GM10847 (cell line): ENCODE measurements around the gene STK25.

Experiments used
- POLR2A ChIP-seq: IDR thresholded peaks from 2 replicates; pipeline ENCODE4 v1.6.1; 2011; ENCODE audit not compliant: insufficient read length; ENCODE audit errors: extremely low read depth

STK25 gene

DNA sequence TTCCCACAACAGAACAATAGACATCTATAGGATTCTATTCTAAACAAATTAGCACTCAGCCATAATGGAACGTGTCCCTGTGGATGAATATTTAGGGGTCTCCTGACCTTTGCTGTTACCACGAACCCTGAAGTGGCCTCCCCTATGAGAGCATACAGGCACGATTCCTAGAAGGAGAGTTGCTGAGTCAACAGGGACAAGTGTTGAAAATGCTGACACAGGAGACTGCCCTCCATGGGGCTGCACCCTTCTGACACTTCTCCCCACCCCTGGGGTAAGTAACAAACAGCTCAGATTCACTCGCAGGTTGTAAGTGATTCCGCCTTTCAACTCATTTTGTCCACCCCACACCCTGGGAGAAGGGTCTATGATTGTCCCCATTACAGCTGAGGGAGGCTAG is 14.1 kb upstream of the STK25 start:
- no peak for TF ChIP-seq POLR2A

DNA sequence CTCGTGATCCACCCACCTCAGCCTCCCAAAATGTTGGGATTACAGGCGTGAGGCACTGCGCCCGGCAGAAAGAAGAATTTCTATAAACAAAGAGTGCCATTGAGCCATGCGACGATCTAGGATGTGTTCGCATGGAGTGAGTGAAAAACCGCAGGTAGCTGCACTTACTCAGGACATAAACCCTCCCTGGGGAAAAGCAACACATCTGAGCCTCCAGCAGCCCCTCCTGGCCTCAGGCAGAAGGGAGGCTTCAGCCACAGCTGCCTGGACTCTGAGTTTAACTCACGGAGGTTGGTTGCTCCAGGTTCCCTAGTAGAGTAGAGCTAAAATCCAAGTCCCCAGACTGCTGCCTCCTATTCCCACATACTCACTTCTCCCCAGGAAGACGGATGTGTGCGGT is 11.3 kb upstream of the STK25 start:
- no peak for TF ChIP-seq POLR2A

DNA sequence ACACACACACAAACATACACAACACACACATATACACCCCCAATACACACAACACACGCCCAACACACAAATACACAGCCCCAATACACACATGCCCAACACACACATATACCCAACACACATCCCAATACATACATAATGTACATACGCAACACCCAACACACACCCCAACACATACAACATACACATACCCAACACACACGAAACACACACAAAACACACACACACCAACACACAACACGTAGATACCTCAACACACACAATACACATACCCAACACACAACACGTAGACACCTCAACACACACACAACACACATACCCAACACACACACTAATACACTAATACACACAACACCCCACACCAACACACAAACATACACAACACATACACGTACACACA is 8.9 kb upstream of the STK25 start:
- TF ChIP-seq POLR2A: no peak

DNA sequence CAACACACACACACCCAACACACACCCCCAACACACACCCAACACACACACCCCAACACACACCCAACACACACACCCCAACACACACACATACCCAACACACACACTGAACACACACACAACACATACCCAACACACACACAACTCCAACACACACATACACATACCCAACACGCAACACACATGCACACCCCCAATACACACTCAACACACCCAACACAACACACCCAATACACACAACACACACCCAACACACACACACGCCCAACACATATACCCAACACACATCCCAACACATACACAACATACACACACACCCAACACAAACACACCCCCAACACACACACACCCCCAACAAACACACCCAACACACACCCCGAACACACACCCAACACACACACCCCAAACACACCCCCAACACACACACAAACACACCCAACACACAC is 8.2 kb upstream of the STK25 start:
- TF ChIP-seq POLR2A: no peak

DNA sequence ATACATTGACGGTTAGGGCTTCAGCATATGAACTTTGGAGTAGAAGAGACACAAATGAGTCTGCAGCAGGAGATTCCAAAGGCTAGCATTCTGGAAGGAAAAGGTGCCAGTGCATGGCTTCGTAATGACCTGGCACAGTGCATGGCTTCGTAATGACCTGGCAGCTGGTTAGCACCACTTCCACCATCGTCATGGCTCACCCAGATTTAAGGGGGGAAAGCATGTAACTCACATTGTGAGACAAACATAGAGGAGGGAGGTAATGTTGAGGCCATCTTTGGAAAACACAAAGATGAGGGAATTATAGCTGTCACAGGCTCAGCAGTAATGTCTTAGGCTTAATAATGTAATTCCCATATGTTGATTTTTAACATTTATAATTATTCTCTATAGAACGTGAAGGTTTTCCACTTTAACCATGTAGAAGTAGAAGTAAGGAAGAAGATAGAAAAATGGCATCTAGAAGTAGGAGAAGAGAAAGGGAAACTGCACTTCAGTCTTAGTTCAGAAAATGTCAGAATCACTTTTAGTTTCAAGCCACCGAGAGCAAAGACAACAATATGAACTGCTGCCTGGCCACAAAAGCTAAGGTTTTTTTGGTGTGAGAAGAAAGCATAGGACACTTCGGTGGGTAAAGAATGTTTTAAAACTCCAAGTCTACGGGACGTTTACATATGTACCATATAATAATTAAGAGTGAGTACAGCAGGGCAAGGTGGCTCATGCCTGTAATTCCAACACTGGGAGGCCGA is 6.8 kb upstream of the STK25 start:
- TF ChIP-seq POLR2A: no peak

DNA sequence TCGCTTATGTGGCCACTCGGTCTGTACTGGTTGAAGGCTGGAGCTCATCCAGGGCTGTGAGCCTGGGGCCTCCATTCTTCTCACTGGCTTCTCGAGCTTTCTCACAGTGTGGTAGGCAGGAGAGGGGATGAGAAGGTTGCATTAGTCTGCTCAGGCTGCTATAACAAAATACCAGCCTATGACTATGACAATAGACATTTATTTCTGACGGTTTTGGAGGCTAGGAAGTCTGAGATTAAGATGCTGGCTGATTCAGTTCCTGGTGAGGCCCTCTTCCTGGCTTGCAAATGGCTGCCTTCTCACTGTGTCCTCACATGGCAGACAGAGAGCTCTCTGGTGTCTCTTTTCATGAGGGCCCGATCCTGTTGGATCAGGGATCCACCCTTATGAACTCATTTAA is 6.2 kb upstream of the STK25 start:
- no peak for TF ChIP-seq POLR2A

DNA sequence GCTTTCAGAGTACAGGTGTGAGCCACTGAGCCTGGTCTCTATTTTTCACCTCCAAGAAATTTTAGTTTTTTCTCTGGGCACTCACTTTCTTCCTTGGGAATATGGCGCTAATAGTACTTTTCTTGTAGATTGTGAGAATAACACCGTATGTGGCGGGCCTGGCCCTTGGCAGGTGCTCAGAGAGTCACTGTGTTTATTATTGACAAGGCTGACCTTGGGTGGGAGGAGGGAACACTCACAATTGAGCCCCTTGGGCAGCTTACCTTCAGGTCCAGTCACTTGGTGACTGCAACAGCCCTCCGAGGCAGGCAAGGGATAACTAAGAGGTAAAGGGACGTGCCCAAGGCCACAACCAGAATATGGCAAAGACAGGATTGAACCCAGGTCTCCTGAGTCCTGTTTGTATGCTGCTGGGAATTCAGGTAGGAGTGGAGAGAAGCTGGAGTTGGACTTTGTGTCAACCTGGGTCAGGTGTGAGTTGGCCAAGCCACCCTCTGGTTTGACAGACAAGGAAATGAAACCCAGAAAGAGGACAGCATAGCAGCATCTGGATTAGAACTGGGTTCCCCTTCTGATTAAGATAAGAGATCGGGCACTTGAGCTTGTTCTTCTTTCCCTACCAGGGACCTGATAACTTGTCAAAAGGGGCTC is 2.8 kb upstream of the STK25 start:
- TF ChIP-seq POLR2A: no peak

DNA sequence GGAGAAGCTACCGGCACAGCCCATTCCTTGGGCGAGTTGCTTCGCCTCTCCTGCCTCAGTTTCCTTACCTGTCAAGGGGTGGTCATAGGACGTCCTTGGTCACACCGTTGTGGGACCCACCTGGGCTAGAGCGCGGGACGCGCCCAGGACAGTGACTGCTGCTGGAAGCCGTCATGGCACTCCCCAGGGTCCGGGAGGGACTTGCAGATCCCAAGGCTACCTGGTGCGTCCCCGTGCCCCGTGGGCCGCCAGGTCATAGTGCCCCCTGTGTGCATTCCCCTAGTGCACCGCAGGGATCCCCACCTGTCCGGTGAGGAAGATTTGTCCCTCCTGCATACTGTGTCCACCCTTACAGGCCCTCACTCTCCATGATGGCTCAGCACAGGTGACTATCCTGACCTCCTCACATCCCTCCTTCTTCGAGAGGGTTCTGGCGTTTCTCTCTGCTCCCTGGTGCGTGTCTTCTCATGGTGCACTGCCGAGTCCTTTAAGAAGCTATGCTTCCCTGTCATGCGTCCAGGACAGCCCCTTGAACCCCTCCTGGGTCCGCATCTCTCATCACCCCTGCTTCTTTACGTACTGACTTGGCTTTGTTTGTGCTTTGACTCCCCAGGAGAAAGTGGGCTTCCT is 886 bp upstream of the STK25 start:
- no peak for TF ChIP-seq POLR2A

DNA sequence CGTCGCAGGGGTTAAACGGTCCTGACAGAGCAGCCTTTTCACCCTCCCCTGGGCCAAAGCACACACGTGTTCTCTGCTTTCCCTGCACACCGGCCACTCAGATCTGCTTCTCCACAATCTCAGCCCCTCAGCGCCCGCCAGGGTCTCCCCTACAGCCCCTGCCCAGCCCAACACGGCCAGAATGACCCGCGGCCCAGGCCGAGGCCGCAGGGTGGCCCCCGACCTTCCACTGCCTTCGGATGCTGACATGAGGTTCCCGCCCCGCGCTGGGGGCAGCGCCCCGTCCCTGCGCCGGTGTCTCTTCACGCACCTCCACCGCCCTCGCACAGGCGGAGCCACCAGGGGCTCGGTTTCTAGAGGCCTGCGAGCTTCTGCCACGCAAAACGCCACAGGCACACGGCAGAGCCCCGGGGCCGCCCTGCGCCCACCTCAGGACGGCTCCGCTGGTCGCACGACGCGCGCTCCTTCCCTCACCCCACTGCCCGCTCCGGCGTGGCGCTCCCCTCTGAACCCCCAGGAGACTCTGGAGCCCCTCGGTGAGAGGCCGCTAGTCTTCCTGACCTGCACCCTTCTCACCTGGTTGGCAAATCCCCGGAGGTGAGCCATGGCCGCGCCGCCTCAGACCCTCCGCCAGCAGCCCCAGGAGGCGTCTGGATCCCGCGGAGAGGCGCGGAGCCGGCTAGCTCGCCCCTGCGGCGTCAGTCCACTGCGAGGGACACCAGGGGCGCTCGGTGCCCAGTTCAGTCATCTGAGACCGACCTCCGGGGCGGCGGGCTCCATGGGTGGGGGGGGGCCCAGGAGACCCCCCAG is 749 bp downstream of the STK25 start:
- TF ChIP-seq POLR2A: no peak

DNA sequence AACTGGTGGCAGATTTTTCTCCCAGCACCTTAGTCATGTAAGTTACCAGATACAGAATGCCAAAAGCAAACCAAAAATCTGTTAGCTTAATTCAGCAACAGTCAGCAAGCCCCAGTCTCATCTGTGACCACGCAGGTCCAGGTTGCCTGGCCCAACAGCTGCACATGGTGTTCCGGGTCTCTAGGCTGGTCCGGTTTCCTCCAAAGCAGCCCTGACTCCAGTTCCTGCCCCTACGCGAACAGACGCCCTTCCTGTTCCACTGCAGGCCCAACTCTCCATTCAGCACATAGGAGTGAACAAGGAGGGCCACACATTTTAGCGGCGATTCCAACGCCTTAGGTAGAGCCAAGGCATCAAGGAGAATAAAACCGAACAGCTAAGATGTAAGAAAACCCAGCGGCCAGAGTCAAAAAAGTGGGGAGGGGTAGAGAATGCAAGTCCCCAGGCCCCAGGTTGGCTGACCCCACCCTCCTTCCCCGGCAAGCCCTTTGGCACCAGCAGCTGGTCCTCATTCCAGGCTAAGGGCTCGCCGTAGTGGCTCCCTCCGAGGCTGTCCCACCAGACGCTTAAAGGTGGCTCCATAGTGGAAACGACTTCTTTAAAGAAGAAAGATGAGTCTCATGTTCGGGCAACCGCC is 1.5 kb downstream of the STK25 start:
- TF ChIP-seq POLR2A: no peak

DNA sequence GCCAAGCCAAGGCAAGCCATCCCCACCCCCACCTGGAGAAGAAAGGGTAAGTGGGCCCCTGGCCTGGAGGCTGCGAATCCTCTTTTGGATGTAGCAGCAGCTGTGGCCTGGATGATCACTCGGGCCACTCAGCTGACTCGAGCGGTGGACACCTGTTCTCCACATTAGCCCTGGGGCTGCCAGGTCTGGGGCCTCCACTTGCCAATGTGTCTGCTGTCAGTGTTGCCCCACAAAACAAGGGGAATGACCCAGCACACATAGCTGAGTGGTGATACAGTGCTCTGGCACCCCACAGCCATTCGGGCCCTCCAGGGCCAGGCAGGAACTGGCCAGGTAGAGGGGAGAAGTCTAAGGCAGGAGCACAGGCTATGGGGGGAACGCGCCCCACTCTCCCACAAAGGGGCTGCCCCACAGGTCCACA is 2.6 kb downstream of the STK25 start:
- TF ChIP-seq POLR2A: no peak

DNA sequence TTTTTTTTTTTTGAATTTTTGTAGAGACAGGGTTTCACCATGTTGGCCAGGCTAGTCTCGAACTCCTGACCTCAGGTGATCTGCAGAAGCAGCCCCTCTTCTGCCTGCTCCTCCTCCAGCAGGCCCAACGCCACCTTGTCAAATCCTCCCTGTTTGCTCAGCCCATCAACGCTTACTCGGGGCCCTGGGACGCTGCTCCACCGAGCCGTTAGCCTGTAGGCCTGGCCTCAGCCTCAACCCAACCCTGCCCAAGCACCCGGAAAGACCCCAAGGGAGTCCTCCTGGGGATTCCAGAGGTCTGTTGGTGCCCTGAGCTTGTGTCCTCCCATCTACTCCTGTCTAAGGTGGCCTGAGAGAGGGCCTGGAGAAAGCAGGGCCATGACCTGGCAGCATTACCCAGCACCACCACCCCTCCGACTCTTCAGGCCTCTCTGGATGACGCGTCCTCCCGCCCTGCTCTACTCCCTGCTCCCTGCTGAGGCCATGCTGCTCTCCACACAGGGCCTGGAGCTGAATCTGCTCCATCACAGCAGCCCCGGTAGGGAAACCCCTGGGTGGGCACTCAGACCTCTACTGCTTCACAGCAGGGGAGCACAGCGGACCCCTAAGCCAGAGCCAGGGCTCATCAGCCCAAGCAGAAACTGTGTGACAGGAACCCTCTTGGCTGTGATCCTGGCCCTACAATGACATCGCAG is 3.2 kb downstream of the STK25 start:
- TF ChIP-seq POLR2A: no peak

DNA sequence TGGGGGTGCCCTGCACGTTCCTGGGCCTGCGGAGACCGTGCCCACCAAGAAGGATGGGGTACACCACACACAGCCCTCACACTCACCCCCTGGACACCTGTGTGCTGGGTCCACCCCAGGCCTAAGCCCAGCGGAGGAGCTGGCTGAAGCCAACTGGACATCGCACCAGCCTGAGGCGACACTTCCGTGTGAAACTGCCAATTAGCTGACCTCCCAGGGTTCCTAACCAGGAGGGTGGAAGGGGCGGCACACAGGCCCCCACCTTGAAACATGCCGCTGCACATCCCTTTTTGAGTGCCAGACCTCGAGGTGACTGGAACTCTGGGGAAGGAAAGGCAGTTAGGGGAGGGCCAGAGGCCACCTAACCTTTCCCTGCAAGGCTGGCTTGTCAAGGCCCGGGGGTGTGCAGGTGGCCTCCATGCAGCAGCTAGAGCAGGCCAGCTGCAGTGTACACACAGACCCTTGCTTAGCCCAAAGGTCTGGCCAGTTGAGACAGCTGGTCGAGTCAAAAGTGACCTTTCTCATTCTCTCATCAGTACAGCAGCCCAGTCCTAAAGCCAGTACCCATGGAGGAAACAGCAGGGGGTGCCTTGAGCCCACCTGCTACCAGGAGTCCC is 4.5 kb downstream of the STK25 start:
- no peak for TF ChIP-seq POLR2A

DNA sequence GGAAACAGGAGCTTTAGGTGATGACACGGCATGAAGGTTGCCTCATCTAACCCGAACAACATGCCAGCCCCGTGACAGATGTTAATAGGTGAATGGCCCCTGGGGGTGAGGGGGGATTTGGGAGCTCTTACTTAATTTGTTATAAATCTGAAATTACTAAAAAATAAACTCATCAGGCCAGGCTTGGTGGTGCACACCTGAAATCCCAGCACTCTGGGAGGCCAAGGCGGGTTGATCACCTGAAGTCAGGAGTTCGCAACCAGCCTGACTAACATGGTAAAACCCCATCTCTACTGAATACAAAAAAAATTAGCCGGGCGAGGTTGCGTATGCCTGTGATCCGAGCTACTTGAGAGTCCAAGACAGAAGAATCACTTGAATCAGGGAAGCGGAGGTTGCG is 6.1 kb downstream of the STK25 start:
- no peak for TF ChIP-seq POLR2A

DNA sequence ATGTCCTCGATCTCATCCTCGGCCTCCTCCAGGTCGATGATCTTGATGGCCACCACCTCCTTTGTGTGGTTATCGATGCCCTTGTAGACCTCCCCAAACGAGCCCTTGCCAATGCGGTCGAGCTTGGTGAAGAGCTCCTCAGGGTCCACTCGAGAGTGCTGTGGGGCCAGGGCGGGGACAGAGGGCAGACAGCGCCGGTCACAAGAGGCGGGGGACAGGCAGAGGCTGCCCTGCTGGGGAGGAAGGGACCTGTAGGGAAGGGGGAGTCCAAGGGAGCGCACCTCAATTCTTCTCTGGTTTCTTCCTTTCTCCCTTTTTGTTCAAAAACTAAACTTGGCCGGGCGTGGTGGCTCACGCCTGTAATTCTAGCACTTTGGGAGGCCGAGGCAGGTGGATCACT is 6.8 kb downstream of the STK25 start:
- TF ChIP-seq POLR2A: no peak

DNA sequence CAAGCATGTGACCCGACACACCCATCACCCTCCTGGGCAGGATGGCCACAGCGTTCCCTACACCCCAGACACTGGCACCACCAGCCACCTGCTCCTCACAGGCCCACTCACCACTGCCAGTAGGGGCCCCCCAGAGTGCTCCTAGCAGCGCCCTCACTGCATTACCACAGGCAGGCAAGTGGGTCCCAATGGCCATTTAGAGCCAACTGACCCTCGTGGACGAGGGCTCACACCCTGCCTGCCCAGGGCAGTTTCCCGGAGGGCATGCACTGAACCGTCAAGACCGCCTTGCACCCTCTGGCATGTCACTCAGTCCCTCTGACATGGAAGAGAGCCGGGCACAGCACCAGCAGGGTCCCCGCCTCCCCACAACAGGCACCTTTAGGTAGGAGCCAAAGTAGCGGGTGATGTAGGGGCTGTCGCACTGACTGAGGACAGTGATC is 7.3 kb downstream of the STK25 start:
- no peak for TF ChIP-seq POLR2A
